Activated naive CD4-positive, alpha-beta T cell treated with anti-CD3 and anti-CD28 coated beads, Interleukin-2, amount 10 ng/mL, durations not matched to agents 7 days and 5 days (primary cell): ENCODE results near the gene MTREX.

Source experiments
- CTCF ChIA-PET: fragments of 350-600 bp; sonication (Branson Sonifier 250); formaldehyde crosslinking; loops from one replicate; lab custom pipeline; 2021; ENCODE audit warnings: antibody characterized with exemption; lab: Charles Lee
- DNase-seq: peaks from one replicate; pipeline ENCODE4 v3.0.0-alpha.2; 2020
- H3K27ac Mint-ChIP-seq: one replicate; pipeline ENCODE4 v1.8.0; 2021; ENCODE audit warnings: mild to moderate bottlenecking, moderate library complexity, mixed read lengths
- H3K27me3 Mint-ChIP-seq: one replicate; pipeline ENCODE4 v1.8.0; 2021; ENCODE audit warnings: mild to moderate bottlenecking, mixed read lengths
- H3K36me3 Mint-ChIP-seq: one replicate; pipeline ENCODE4 v1.8.0; 2021; ENCODE audit warnings: mixed read lengths
- H3K4me1 Mint-ChIP-seq: one replicate; pipeline ENCODE4 v1.8.0; 2021; ENCODE audit warnings: mixed read lengths
- H3K4me3 Mint-ChIP-seq: one replicate; pipeline ENCODE4 v1.8.0; 2021; ENCODE audit warnings: mild to moderate bottlenecking, moderate library complexity, mixed read lengths
- H3K9me3 Mint-ChIP-seq: one replicate; pipeline ENCODE4 v1.8.0; 2021; ENCODE audit warnings: mixed read lengths

The MTREX gene

GRCh38 chr5:55372130-55372925 is 64.5 kb downstream of the MTREX start:
- no peak for DNase-seq
- H3K4me3 Mint-ChIP-seq, result no peak overlapping the region
- H3K27ac Mint-ChIP-seq, result no peak overlapping the region
- H3K9me3 Mint-ChIP-seq, result peaks cover 13% of the 10 kb centered on the region
- peaks cover 61% of the 10 kb centered on the region for H3K36me3 Mint-ChIP-seq
- no peaks in the 10 kb centered on the region for H3K27me3 Mint-ChIP-seq
- H3K4me1 Mint-ChIP-seq, result no peaks in the 10 kb centered on the region
- CTCF ChIA-PET, result interaction anchor here (1.0 kb wide), 1 partner anchor 34 kb away, joined by 3 read pairs; no protein-coding TSS in a partner anchor

GRCh38 chr5:55377810-55378209 is 70.0 kb downstream of the MTREX start:
- Mint-ChIP-seq H3K27me3 (no peaks in the 10 kb centered on the region), H3K36me3 (peaks cover 61% of the 10 kb centered on the region), H3K4me3 (no peak overlapping the region), H3K9me3 (peaks cover 8% of the 10 kb centered on the region), H3K4me1 (no peaks in the 10 kb centered on the region), H3K27ac (no peak overlapping the region)
- DNase-seq, result no peak
- CTCF ChIA-PET, result no interaction called here

GRCh38 chr5:55383254-55383653 is 75.5 kb downstream of the MTREX start:
- H3K4me3 Mint-ChIP-seq, result no peak overlapping the region
- no peak for DNase-seq
- H3K4me1 Mint-ChIP-seq, result peaks cover 17% of the 10 kb centered on the region
- peaks cover 66% of the 10 kb centered on the region for H3K36me3 Mint-ChIP-seq
- H3K27ac Mint-ChIP-seq, result no peak overlapping the region
- CTCF ChIA-PET, result interaction anchor here (0.8 kb wide), 1 partner anchor 32 kb away, joined by 3 read pairs; no protein-coding TSS in a partner anchor
- H3K9me3 Mint-ChIP-seq, result peaks cover 7% of the 10 kb centered on the region
- H3K27me3 Mint-ChIP-seq, result no peaks in the 10 kb centered on the region

GRCh38 chr5:55384072-55384471 is 76.3 kb downstream of the MTREX start:
- H3K27ac Mint-ChIP-seq, result peak overlapping the region; percentile 55
- peaks cover 69% of the 10 kb centered on the region for H3K36me3 Mint-ChIP-seq
- no peak for DNase-seq
- H3K9me3 Mint-ChIP-seq, result peaks cover 7% of the 10 kb centered on the region
- peaks cover 17% of the 10 kb centered on the region for H3K4me1 Mint-ChIP-seq
- CTCF ChIA-PET, result no interaction called here
- H3K4me3 Mint-ChIP-seq, result no peak overlapping the region
- H3K27me3 Mint-ChIP-seq, result no peaks in the 10 kb centered on the region

GRCh38 chr5:55385227-55385626 is 77.4 kb downstream of the MTREX start:
- H3K27ac Mint-ChIP-seq, result no peak overlapping the region
- peaks cover 67% of the 10 kb centered on the region for H3K36me3 Mint-ChIP-seq
- no peak overlapping the region for H3K4me3 Mint-ChIP-seq
- CTCF ChIA-PET, result no interaction called here
- H3K27me3 Mint-ChIP-seq, result no peaks in the 10 kb centered on the region
- DNase-seq, result no peak
- peaks cover 17% of the 10 kb centered on the region for H3K4me1 Mint-ChIP-seq
- H3K9me3 Mint-ChIP-seq, result peaks cover 7% of the 10 kb centered on the region

- peaks cover 17% of the 10 kb centered on the region for H3K4me1 Mint-ChIP-seq
- no peaks in the 10 kb centered on the region for H3K27me3 Mint-ChIP-seq
- no peak for DNase-seq
- H3K9me3 Mint-ChIP-seq, result peaks cover 7% of the 10 kb centered on the region
- H3K36me3 Mint-ChIP-seq, result peaks cover 64% of the 10 kb centered on the region
- CTCF ChIA-PET, result no interaction called here
- H3K4me3 Mint-ChIP-seq, result no peak overlapping the region
- H3K27ac Mint-ChIP-seq, result peak overlapping the region; percentile 24
Measured at GRCh38 chr5:55385846-55386245, 78.1 kb downstream of the MTREX start.

- no peak overlapping the region for H3K27ac Mint-ChIP-seq
- no peak overlapping the region for H3K4me3 Mint-ChIP-seq
- H3K4me1 Mint-ChIP-seq, result peaks cover 17% of the 10 kb centered on the region
- CTCF ChIA-PET, result interaction anchor here (1.0 kb wide), 1 partner anchor 305 kb away, joined by 5 read pairs; no protein-coding TSS in a partner anchor
- no peaks in the 10 kb centered on the region for H3K27me3 Mint-ChIP-seq
- H3K9me3 Mint-ChIP-seq, result peaks cover 7% of the 10 kb centered on the region
- peaks cover 65% of the 10 kb centered on the region for H3K36me3 Mint-ChIP-seq
- DNase-seq, result no peak
Measured at GRCh38 chr5:55386356-55386755, 78.6 kb downstream of the MTREX start.

GRCh38 chr5:55387865-55388264 is 80.1 kb downstream of the MTREX start:
- Mint-ChIP-seq H3K36me3 (peaks cover 68% of the 10 kb centered on the region), H3K27me3 (no peaks in the 10 kb centered on the region), H3K4me3 (no peak overlapping the region), H3K9me3 (peaks cover 11% of the 10 kb centered on the region), H3K27ac (no peak overlapping the region), H3K4me1 (peaks cover 17% of the 10 kb centered on the region)
- CTCF ChIA-PET, result no interaction called here
- no peak for DNase-seq

- no peak for DNase-seq
- Mint-ChIP-seq H3K4me1 (peaks cover 7% of the 10 kb centered on the region), H3K27ac (no peak overlapping the region), H3K9me3 (peaks cover 4% of the 10 kb centered on the region), H3K4me3 (no peak overlapping the region), H3K27me3 (no peaks in the 10 kb centered on the region), H3K36me3 (peaks cover 64% of the 10 kb centered on the region)
- CTCF ChIA-PET, result interaction anchor here (0.6 to 1.6 kb wide), 2 partner anchors 11 to 66 kb away, joined by 3 to 6 read pairs; no protein-coding TSS in a partner anchor
Measured at GRCh38 chr5:55391707-55392106, 83.9 kb downstream of the MTREX start.

GRCh38 chr5:55392669-55393068 is 84.9 kb downstream of the MTREX start:
- Mint-ChIP-seq H3K4me1 (peaks cover 7% of the 10 kb centered on the region), H3K9me3 (peaks cover 4% of the 10 kb centered on the region), H3K4me3 (no peak overlapping the region), H3K27ac (no peak overlapping the region), H3K27me3 (no peaks in the 10 kb centered on the region), H3K36me3 (peaks cover 64% of the 10 kb centered on the region)
- CTCF ChIA-PET, result interaction anchor here (0.9 to 1.6 kb wide), 2 partner anchors 10 to 14 kb away, joined by 3 to 6 read pairs; no protein-coding TSS in a partner anchor
- DNase-seq, result no peak

GRCh38 chr5:55393501-55394175 is 85.8 kb downstream of the MTREX start:
- CTCF ChIA-PET, result no interaction called here
- H3K4me1 Mint-ChIP-seq, result peaks cover 7% of the 10 kb centered on the region
- H3K27me3 Mint-ChIP-seq, result no peaks in the 10 kb centered on the region
- no peak for DNase-seq
- H3K4me3 Mint-ChIP-seq, result no peak overlapping the region
- no peak overlapping the region for H3K27ac Mint-ChIP-seq
- H3K9me3 Mint-ChIP-seq, result peaks cover 4% of the 10 kb centered on the region
- H3K36me3 Mint-ChIP-seq, result peaks cover 62% of the 10 kb centered on the region

- Mint-ChIP-seq H3K36me3 (peaks cover 27% of the 10 kb centered on the region), H3K9me3 (no peaks in the 10 kb centered on the region), H3K4me1 (no peaks in the 10 kb centered on the region), H3K27me3 (no peaks in the 10 kb centered on the region), H3K27ac (no peak overlapping the region), H3K4me3 (no peak overlapping the region)
- CTCF ChIA-PET, result interaction anchor here (0.7 to 1.2 kb wide), 6 partner anchors 10 to 289 kb away, joined by 3 to 6 read pairs (median 3); no protein-coding TSS in a partner anchor
- DNase-seq, result no peak
Measured at GRCh38 chr5:55402199-55402598, 94.4 kb downstream of the MTREX start.

- H3K4me3 Mint-ChIP-seq, result no peak overlapping the region
- CTCF ChIA-PET, result interaction anchor here (0.7 to 1.7 kb wide), 9 partner anchors 14 to 504 kb away, joined by 3 to 12 read pairs (median 3); partner anchors contain the start of gene CDC20B
- H3K4me1 Mint-ChIP-seq, result no peaks in the 10 kb centered on the region
- no peak overlapping the region for H3K27ac Mint-ChIP-seq
- H3K9me3 Mint-ChIP-seq, result no peaks in the 10 kb centered on the region
- peaks cover 29% of the 10 kb centered on the region for H3K36me3 Mint-ChIP-seq
- no peaks in the 10 kb centered on the region for H3K27me3 Mint-ChIP-seq
- no peak for DNase-seq
Measured at GRCh38 chr5:55406292-55406691, 98.5 kb downstream of the MTREX start.

- Mint-ChIP-seq H3K4me1 (peaks cover 5% of the 10 kb centered on the region), H3K27me3 (no peaks in the 10 kb centered on the region), H3K9me3 (no peaks in the 10 kb centered on the region), H3K36me3 (peaks cover 29% of the 10 kb centered on the region), H3K27ac (no peak overlapping the region), H3K4me3 (no peak overlapping the region)
- CTCF ChIA-PET, result interaction anchor here (1.4 to 1.7 kb wide), 2 partner anchors 285 to 503 kb away, joined by 4 to 12 read pairs; no protein-coding TSS in a partner anchor
- peak; percentile 36 for DNase-seq
Measured at GRCh38 chr5:55407059-55407684, 99.4 kb downstream of the MTREX start.
